Measurements from ENCODE around the gene RGL3.

RGL3 gene, protein sequence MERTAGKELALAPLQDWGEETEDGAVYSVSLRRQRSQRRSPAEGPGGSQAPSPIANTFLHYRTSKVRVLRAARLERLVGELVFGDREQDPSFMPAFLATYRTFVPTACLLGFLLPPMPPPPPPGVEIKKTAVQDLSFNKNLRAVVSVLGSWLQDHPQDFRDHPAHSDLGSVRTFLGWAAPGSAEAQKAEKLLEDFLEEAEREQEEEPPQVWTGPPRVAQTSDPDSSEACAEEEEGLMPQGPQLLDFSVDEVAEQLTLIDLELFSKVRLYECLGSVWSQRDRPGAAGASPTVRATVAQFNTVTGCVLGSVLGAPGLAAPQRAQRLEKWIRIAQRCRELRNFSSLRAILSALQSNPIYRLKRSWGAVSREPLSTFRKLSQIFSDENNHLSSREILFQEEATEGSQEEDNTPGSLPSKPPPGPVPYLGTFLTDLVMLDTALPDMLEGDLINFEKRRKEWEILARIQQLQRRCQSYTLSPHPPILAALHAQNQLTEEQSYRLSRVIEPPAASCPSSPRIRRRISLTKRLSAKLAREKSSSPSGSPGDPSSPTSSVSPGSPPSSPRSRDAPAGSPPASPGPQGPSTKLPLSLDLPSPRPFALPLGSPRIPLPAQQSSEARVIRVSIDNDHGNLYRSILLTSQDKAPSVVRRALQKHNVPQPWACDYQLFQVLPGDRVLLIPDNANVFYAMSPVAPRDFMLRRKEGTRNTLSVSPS

DNA sequence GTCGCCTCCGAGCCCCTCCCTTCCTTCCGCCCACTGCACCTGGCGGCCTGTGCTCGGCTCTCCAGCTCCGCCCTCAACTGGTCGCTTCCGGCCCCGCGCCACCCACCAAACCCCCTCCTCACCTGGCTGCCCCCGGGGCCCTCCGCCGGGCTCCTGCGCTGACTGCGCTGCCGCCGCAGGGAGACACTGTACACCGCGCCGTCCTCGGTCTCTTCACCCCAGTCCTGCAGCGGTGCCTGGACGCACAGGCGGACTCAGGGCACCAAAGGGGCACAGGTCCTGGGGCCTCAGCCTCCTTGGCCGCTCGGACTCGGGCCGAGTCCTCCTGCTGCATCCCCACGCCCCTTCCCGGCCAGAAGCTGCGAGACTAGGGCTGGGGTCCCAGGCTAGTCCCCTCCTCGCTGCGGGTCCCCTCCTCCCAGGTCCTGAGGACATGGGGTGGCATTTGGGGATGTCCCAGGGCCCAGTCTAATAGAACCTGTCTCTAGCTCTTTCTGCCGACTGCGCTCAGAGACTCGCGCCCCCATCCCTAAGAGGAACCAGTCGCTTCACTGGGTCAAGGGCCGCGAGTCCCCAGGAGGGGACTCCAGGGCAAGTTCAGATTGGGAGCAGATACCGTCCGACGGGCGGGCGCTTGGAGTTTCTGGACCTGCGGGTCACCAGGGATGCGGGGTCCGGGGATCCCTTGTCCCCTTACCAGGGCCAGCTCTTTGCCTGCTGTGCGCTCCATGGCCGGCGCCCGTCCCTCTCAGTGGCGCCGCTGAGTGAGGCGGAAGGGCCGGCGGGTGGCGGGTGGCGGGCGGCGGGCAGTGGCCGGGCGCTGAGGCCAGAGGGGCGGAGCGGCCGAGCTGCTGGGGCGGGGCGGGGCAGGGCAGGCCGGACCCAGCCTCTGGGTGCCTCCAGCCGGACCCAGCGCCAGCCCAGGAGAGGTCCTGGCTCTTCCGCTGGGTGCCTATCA lies at the start of gene RGL3:
Gene RGL3, minus strand, starts transcription at position 766 of the 958 bp plus-strand sequence. Its CDS starts 36 bp downstream, at position 730.
- no peak for TF ChIP-seq GATA2 (IDR thresholded peaks at IDR 0.05; ENCODE audit: low read depth, low read length)

DNA sequence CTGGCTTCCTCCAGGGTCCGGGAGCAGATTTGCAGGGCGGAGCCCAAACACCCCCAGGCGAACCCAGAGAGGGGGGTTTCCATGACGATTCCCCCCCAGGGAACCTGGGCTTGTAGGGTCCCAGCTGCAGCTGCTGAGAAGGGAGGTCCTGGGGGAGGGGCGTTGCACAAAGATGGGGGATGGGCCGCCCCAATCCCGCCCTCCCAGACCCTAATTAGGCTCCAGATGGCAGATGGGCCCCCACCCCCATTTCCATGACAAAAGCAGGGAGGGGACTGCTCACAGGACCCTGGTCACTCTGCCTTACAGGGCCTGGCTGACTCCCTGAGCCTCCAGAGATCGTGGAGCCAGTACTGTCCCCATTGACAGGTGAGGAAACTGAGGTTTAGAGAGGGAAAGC lies 46.5 kb upstream of the RGL3 start:
- TF ChIP-seq GATA3 (IDR thresholded peaks at IDR 0.05; ENCODE audit: low read depth, low read length) = no peak
- no peak for TF ChIP-seq GATA2 (IDR thresholded peaks at IDR 0.05; ENCODE audit: low read depth, low read length)

- no peak for TF ChIP-seq GATA2 (IDR thresholded peaks at IDR 0.05; ENCODE audit: low read depth, low read length)
- no peak for TF ChIP-seq GATA3 (IDR thresholded peaks at IDR 0.05; ENCODE audit: low read depth, low read length)
Observed at GRCh38 chr19:11464333-11465265, 45.5 kb upstream of the RGL3 start.

DNA sequence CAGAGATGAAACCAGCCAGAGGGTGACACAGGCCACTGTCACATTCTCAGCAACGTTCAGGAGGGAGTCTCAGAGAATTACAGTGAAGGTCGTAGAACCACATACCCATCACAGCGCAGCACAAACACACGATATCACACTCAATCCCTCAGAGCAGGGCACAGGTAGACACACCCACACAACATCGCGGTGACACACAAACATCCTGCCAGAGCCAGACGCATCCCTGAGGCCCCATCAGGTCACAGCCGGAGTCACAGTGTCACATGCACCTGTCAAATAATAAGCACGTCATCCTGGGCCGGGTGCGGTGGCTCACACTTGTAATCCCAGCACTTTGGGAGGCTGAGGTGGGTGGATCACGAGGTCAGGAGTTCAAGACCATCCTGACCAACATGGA lies 44.3 kb upstream of the RGL3 start:
- TF ChIP-seq GATA2 (IDR thresholded peaks at IDR 0.05; ENCODE audit: low read depth, low read length) = no peak
- no peak for TF ChIP-seq GATA3 (IDR thresholded peaks at IDR 0.05; ENCODE audit: low read depth, low read length)

- TF ChIP-seq GATA3 (IDR thresholded peaks at IDR 0.05; ENCODE audit: low read depth, low read length) = no peak
- no peak for TF ChIP-seq GATA2 (IDR thresholded peaks at IDR 0.05; ENCODE audit: low read depth, low read length)
Observed at GRCh38 chr19:11461453-11461852, 42.3 kb upstream of the RGL3 start.

GRCh38 chr19:11460207-11460606 lies 41.1 kb upstream of the RGL3 start:
- TF ChIP-seq GATA3 (IDR thresholded peaks at IDR 0.05; ENCODE audit: low read depth, low read length) (no peak), GATA2 (IDR thresholded peaks at IDR 0.05; ENCODE audit: low read depth, low read length) (no peak)

GRCh38 chr19:11458236-11458900 lies 39.3 kb upstream of the RGL3 start:
- TF ChIP-seq GATA2 (IDR thresholded peaks at IDR 0.05; ENCODE audit: low read depth, low read length) (no peak), GATA3 (IDR thresholded peaks at IDR 0.05; ENCODE audit: low read depth, low read length) (no peak)

- TF ChIP-seq GATA2 (IDR thresholded peaks at IDR 0.05; ENCODE audit: low read depth, low read length) (no peak), GATA3 (IDR thresholded peaks at IDR 0.05; ENCODE audit: low read depth, low read length) (no peak)
Observed at GRCh38 chr19:11457831-11458230, 38.7 kb upstream of the RGL3 start.

- TF ChIP-seq GATA2 (IDR thresholded peaks at IDR 0.05; ENCODE audit: low read depth, low read length) = no peak
- no peak for TF ChIP-seq GATA3 (IDR thresholded peaks at IDR 0.05; ENCODE audit: low read depth, low read length)
Observed at GRCh38 chr19:11457115-11457514, 38.0 kb upstream of the RGL3 start.

DNA sequence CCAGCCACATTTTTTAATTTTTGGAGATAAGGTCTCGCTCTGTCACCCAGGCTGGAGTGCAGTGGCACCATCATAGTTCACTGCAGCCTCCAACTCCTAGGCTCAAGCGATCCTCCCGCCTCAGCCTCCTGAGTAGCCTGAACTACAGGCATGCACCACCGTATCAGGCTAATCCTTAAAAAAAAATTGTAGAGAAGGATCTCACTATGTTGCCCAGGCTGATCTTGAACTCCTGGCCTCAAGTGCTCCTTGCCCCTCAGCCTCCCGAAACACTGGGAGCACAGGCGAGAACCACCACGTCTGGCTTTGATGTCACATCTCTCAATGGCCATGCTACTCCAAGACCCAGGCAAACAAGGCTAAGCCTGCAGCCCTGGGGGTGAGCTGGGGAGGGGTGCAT lies 37.5 kb upstream of the RGL3 start:
- no peak for TF ChIP-seq GATA2 (IDR thresholded peaks at IDR 0.05; ENCODE audit: low read depth, low read length)
- no peak for TF ChIP-seq GATA3 (IDR thresholded peaks at IDR 0.05; ENCODE audit: low read depth, low read length)

GRCh38 chr19:11453468-11454341 lies 34.6 kb upstream of the RGL3 start:
- no peak for TF ChIP-seq GATA3 (IDR thresholded peaks at IDR 0.05; ENCODE audit: low read depth, low read length)
- no peak for TF ChIP-seq GATA2 (IDR thresholded peaks at IDR 0.05; ENCODE audit: low read depth, low read length)

Measured in SH-SY5Y (cell line).